ENCODE results near the gene ANKRD62.

Gene ANKRD62

GRCh38 chr18:12093520-12094257 is at the start of gene ANKRD62:
Gene ANKRD62 (plus strand): TSS chr18:12093843. CDS start chr18:12094018, 175 bp downstream.
- Mint-ChIP-seq H3K36me3 (ENCODE audit: insufficient read depth) (no peaks in the 10 kb centered on the region), H3K27me3 (peaks cover 31% of the 10 kb centered on the region), H3K4me3 (no peak within 1 kb of the TSS), H3K4me1 (no peaks in the 10 kb centered on the region), H3K9me3 (no peaks in the 10 kb centered on the region), H3K27ac (ENCODE audit: low read depth) (no peak within 1 kb of the TSS)
- ATAC-seq (replicated peaks; ENCODE audit: extremely low read depth, poor library complexity, severe bottlenecking), result no peak
- DNase-seq (ENCODE audit: low spot score in 2 of 2), result no peak

- Mint-ChIP-seq H3K27me3 (peaks cover 34% of the 10 kb centered on the region), H3K4me1 (no peaks in the 10 kb centered on the region), H3K27ac (ENCODE audit: low read depth) (no peak overlapping the region), H3K4me3 (no peak overlapping the region), H3K9me3 (no peaks in the 10 kb centered on the region), H3K36me3 (ENCODE audit: insufficient read depth) (no peaks in the 10 kb centered on the region)
- no peak for ATAC-seq (replicated peaks; ENCODE audit: extremely low read depth, poor library complexity, severe bottlenecking)
- DNase-seq (ENCODE audit: low spot score in 2 of 2), result no peak
These were observed 49.1 kb upstream of the ANKRD62 start for GRCh38 chr18:12044591-12044990.

- no peaks in the 10 kb centered on the region for H3K36me3 Mint-ChIP-seq (ENCODE audit: insufficient read depth)
- peaks cover 39% of the 10 kb centered on the region for H3K27me3 Mint-ChIP-seq
- no peaks in the 10 kb centered on the region for H3K9me3 Mint-ChIP-seq
- H3K4me3 Mint-ChIP-seq, result no peak overlapping the region
- ATAC-seq (replicated peaks; ENCODE audit: extremely low read depth, poor library complexity, severe bottlenecking), result no peak
- DNase-seq (ENCODE audit: low spot score in 2 of 2), result no peak
- H3K27ac Mint-ChIP-seq (ENCODE audit: low read depth), result no peak overlapping the region
- no peaks in the 10 kb centered on the region for H3K4me1 Mint-ChIP-seq
These were observed 47.4 kb upstream of the ANKRD62 start for GRCh38 chr18:12046046-12046750.

- Mint-ChIP-seq H3K27ac (ENCODE audit: low read depth) (no peak overlapping the region), H3K4me3 (no peak overlapping the region), H3K4me1 (no peaks in the 10 kb centered on the region), H3K36me3 (ENCODE audit: insufficient read depth) (no peaks in the 10 kb centered on the region), H3K9me3 (no peaks in the 10 kb centered on the region), H3K27me3 (peaks cover 39% of the 10 kb centered on the region)
- DNase-seq (ENCODE audit: low spot score in 2 of 2) (no peak), ATAC-seq (replicated peaks; ENCODE audit: extremely low read depth, poor library complexity, severe bottlenecking) (no peak)
These were observed 46.8 kb upstream of the ANKRD62 start for GRCh38 chr18:12046751-12047335.

- H3K9me3 Mint-ChIP-seq, result no peaks in the 10 kb centered on the region
- no peaks in the 10 kb centered on the region for H3K36me3 Mint-ChIP-seq (ENCODE audit: insufficient read depth)
- H3K4me1 Mint-ChIP-seq, result no peaks in the 10 kb centered on the region
- H3K27me3 Mint-ChIP-seq, result peaks cover 47% of the 10 kb centered on the region
- H3K4me3 Mint-ChIP-seq, result no peak overlapping the region
- DNase-seq (ENCODE audit: low spot score in 2 of 2), result no peak
- no peak for ATAC-seq (replicated peaks; ENCODE audit: extremely low read depth, poor library complexity, severe bottlenecking)
- no peak overlapping the region for H3K27ac Mint-ChIP-seq (ENCODE audit: low read depth)
These were observed 45.4 kb upstream of the ANKRD62 start for GRCh38 chr18:12048010-12048826.

- DNase-seq (ENCODE audit: low spot score in 2 of 2) (no peak), ATAC-seq (replicated peaks; ENCODE audit: extremely low read depth, poor library complexity, severe bottlenecking) (no peak)
- Mint-ChIP-seq H3K4me1 (no peaks in the 10 kb centered on the region), H3K27me3 (peaks cover 53% of the 10 kb centered on the region), H3K4me3 (no peak overlapping the region), H3K27ac (ENCODE audit: low read depth) (no peak overlapping the region), H3K9me3 (no peaks in the 10 kb centered on the region), H3K36me3 (ENCODE audit: insufficient read depth) (no peaks in the 10 kb centered on the region)
These were observed 44.8 kb upstream of the ANKRD62 start for GRCh38 chr18:12048827-12049175.

GRCh38 chr18:12049978-12050811 is 43.4 kb upstream of the ANKRD62 start:
- H3K4me1 Mint-ChIP-seq, result no peaks in the 10 kb centered on the region
- no peaks in the 10 kb centered on the region for H3K36me3 Mint-ChIP-seq (ENCODE audit: insufficient read depth)
- peaks cover 58% of the 10 kb centered on the region for H3K27me3 Mint-ChIP-seq
- no peak for DNase-seq (ENCODE audit: low spot score in 2 of 2)
- H3K9me3 Mint-ChIP-seq, result no peaks in the 10 kb centered on the region
- no peak overlapping the region for H3K27ac Mint-ChIP-seq (ENCODE audit: low read depth)
- ATAC-seq (replicated peaks; ENCODE audit: extremely low read depth, poor library complexity, severe bottlenecking), result no peak
- H3K4me3 Mint-ChIP-seq, result no peak overlapping the region

GRCh38 chr18:12052866-12053265 is 40.8 kb upstream of the ANKRD62 start:
- Mint-ChIP-seq H3K9me3 (no peaks in the 10 kb centered on the region), H3K27ac (ENCODE audit: low read depth) (no peak overlapping the region), H3K4me3 (no peak overlapping the region), H3K36me3 (ENCODE audit: insufficient read depth) (no peaks in the 10 kb centered on the region), H3K27me3 (peaks cover 58% of the 10 kb centered on the region), H3K4me1 (no peaks in the 10 kb centered on the region)
- ATAC-seq (replicated peaks; ENCODE audit: extremely low read depth, poor library complexity, severe bottlenecking) (no peak), DNase-seq (ENCODE audit: low spot score in 2 of 2) (no peak)

- Mint-ChIP-seq H3K9me3 (no peaks in the 10 kb centered on the region), H3K4me3 (no peak overlapping the region), H3K27ac (ENCODE audit: low read depth) (no peak overlapping the region), H3K36me3 (ENCODE audit: insufficient read depth) (no peaks in the 10 kb centered on the region), H3K27me3 (peaks cover 54% of the 10 kb centered on the region), H3K4me1 (no peaks in the 10 kb centered on the region)
- DNase-seq (ENCODE audit: low spot score in 2 of 2) (no peak), ATAC-seq (replicated peaks; ENCODE audit: extremely low read depth, poor library complexity, severe bottlenecking) (no peak)
These were observed 40.4 kb upstream of the ANKRD62 start for GRCh38 chr18:12053289-12053688.

- DNase-seq (ENCODE audit: low spot score in 2 of 2) (no peak), ATAC-seq (replicated peaks; ENCODE audit: extremely low read depth, poor library complexity, severe bottlenecking) (no peak)
- H3K4me3 Mint-ChIP-seq, result no peak overlapping the region
- H3K27ac Mint-ChIP-seq (ENCODE audit: low read depth), result no peak overlapping the region
- H3K4me1 Mint-ChIP-seq, result no peaks in the 10 kb centered on the region
- H3K9me3 Mint-ChIP-seq, result no peaks in the 10 kb centered on the region
- H3K36me3 Mint-ChIP-seq (ENCODE audit: insufficient read depth), result no peaks in the 10 kb centered on the region
- peaks cover 31% of the 10 kb centered on the region for H3K27me3 Mint-ChIP-seq
These were observed 37.4 kb upstream of the ANKRD62 start for GRCh38 chr18:12056034-12056883.

GRCh38 chr18:12056884-12057402 is 36.7 kb upstream of the ANKRD62 start:
- Mint-ChIP-seq H3K9me3 (no peaks in the 10 kb centered on the region), H3K36me3 (ENCODE audit: insufficient read depth) (no peaks in the 10 kb centered on the region), H3K4me1 (no peaks in the 10 kb centered on the region), H3K4me3 (no peak overlapping the region), H3K27ac (ENCODE audit: low read depth) (no peak overlapping the region), H3K27me3 (peaks cover 24% of the 10 kb centered on the region)
- ATAC-seq (replicated peaks; ENCODE audit: extremely low read depth, poor library complexity, severe bottlenecking), result no peak
- DNase-seq (ENCODE audit: low spot score in 2 of 2), result no peak
